ENCODE results near the gene KCNH8.

Gene KCNH8

GRCh38 chr3:19392150-19392549 lies 243.8 kb downstream of the KCNH8 start:
- DNase-seq = no peak

DNA sequence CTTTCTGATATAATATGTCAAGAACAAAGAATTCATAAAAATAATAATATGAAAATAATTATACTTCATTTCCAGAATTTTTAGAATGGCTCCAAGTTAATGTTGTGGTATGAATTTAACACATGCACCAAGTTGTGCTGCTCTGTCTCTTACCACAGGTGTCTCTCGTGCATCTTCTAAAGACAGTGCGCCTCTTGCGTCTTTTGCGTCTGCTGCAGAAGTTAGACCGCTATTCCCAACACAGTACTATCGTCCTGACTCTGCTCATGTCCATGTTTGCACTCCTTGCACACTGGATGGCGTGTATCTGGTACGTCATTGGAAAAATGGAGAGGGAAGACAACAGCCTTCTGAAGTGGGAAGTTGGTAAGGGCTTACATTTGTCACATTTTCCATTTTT lies 246.6 kb downstream of the KCNH8 start:
- DNase-seq = no peak

- no peak for DNase-seq
Observed at GRCh38 chr3:19396726-19397125, 248.4 kb downstream of the KCNH8 start.

GRCh38 chr3:19399356-19399755 lies 251.0 kb downstream of the KCNH8 start:
- no peak for DNase-seq

DNA sequence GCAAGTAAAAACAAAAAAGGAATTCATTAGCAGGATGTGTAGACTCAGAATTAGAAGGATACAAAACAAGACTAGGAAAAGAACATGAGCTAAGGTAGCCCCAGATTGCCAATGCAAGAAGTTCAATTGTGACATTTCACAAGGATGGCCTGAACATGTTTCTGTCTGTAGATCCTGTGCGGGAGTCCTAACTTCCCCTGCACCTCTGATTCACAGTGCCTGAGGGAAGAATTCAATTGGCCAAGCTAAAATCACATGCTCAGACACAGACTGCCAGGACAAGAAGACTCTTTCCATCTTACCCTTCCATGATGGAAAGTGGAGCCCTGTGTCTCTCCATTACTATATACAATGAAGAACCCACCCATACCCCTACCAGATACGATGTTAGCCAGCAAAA lies 251.5 kb downstream of the KCNH8 start:
- no peak for DNase-seq

GRCh38 chr3:19420159-19420558 lies 271.8 kb downstream of the KCNH8 start:
- no peak for DNase-seq

DNA sequence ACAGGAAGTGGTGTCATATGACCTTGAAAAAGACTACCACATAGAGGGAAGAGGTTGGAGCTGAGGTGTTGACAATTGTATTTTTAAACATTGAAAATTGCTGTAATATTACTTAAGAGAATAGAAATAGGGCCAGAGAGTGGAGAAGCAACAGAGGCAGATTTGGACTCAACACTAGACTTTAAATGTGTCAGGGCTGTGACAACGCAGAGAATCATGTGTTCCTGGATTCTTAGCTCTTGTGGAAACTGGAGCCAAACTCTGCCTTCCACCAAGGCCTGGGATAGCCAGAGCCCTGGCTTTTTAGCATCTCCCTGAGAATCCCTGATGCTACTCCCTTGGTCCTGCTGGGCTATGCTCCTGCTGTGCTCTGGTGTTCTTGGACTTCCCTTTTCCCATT lies 277.5 kb downstream of the KCNH8 start:
- no peak for DNase-seq

DNA sequence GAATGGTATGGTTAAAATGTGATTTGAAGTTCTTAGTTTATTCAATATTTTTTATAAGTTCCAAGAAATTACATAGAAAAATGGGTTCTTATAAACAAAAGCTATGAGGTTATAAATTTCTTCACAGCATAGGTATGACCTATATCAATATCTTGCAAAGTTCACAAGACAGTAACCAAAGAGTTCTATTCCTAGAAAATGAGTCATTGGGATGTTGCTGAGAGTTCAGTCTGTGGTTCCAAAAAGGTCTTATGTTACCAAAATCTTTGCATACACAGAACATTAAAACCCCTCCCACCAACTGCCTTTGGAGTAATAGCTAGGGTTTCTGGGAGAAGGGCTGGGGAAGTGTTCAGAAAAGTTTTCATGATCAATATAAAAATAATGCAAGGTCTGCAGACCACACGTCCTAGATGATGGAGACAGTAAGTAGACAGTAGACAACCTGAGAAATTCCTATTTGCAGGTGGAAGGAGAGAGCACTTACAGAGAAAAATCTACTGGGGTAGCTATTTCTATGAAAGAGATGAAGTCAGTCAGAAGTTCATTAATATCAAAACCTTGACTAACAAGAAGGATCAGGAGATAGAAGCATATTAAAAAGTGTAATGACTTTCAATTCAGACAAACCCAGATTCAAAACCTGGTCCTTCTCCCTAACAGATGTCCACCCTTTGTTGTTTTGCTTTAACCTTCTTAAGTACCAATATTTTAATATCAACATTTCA lies 279.3 kb downstream of the KCNH8 start:
- DNase-seq = no peak

DNA sequence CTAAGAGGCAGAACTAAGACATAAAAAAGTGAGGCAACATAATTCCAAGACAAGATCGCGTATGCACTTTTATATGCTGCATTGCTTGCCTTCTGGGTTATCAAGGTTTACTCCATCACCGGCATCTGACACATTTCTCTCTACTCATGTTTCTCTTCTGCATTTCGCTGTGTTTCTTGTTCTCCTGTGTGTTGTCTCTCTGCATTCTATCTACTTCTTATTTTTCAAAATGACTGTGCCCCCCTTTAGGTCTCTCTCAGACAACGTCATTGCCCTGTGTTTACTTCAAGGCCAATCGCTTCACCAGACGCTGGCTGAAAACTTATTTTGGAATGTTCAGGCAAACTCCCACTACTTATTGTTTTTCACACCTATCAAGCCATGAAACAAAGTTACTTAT lies 280.4 kb downstream of the KCNH8 start:
- DNase-seq = no peak

GRCh38 chr3:19432669-19433068 lies 284.4 kb downstream of the KCNH8 start:
- DNase-seq = no peak

DNA sequence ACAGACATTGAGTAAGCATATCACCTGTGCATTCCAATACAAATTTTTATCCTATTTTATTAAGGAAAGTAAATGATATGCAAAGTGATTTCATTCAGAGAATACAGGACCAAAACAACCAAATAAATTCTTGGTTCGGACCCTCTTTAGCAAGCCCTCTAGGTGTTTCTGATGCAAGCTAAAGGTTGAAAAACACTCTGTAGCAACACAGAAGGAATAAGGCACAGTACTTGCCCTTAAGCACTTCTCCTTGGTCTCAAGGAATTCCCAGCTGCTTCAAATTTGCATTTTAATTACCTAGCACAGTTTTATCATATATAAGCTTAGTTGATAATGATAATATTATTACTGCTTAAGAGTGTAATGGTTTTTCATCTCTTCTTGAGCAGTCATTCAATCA lies 288.4 kb downstream of the KCNH8 start:
- DNase-seq = no peak

- DNase-seq = no peak
Observed at GRCh38 chr3:19439944-19440343, 291.6 kb downstream of the KCNH8 start.

GRCh38 chr3:19446138-19446537 lies 297.8 kb downstream of the KCNH8 start:
- no peak for DNase-seq

DNA sequence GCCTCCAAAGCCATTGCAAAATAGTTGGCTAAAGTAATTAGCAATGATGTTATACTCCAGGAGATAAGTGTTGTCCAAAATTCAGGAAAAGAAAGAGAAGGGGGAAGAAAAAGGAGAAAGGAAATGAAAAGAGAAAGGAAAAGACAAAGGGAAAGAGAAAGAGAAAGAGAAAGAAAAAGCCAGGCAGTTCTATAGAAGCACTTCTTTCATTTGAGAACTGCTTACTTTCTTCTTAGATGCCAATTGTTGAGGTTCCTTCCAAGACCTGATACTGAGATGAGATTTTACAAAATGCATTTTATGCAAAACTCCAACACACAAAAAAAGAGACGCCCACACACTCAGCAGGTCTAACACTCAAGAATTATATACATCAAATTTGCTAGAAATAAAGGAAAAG lies 298.4 kb downstream of the KCNH8 start:
- DNase-seq = no peak

DNA sequence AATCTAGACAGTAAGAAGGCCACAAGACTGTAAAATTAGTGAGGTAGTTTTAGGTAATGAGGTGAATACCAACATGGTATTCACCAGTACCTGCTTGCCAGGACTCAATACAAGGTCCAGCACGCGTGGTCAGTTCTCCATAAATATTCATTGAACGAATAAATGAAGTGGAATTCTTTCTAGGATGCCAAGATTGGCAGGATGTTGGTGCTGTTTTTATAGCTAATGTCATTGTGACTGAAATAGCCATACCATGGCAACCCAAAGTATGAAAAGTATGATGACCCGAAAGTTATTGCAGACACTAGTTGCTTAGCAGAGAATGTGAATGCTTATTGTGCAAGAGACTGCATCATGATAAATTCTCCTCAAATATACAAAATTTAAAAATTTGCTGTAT lies 307.2 kb downstream of the KCNH8 start:
- DNase-seq = no peak

GRCh38 chr3:19456738-19457137 lies 308.4 kb downstream of the KCNH8 start:
- no peak for DNase-seq

GRCh38 chr3:19457449-19457848 lies 309.1 kb downstream of the KCNH8 start:
- no peak for DNase-seq

GRCh38 chr3:19467761-19468160 lies 319.5 kb downstream of the KCNH8 start:
- no peak for DNase-seq

DNA sequence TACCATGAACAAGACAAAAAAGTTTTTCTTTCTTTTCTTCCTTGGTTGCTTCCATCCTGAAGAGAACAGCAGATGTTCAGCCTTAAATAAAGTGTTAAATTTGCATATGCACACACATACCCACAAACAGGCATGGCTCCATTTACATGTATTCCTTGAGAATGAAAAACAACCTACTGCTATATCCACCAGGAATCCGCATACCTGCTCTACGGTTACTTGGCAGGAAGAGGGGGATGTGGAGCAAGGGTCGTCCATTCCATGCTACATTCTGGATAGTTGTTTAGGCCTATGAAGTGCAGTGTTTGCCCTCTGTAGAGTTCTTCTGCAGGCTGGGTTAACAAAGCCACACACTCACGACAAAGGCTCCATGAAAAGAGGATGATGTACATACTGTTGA lies 322.8 kb downstream of the KCNH8 start:
- no peak for DNase-seq

DNA sequence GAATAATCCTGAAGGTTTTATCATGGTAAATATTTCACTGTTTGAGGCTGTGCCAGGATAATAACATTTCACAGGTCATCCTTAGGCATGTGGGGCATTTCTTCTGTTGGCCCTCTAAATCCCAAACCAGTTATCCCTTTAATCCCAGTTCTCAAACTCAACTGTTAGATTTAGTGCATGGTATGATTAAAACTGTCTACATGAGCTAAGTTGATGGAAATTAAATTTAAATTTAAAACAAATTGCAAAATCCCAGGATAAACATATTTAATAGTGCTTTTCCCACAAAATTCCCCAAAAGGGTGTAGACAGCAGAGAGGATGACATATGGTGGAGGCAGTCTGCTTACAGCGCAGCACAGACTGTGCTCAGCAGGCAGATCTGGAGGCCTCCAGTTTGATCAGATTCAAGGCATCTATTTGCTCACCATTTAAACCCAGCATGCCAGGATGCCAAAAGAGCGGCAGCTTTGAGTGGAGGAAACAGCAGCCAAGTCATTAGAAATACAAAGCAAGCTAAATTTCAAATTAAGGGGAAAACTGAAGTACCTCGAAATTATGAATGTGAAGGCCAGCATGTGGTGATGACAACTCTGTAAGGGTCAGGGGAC lies 325.8 kb downstream of the KCNH8 start:
- no peak for DNase-seq

DNA sequence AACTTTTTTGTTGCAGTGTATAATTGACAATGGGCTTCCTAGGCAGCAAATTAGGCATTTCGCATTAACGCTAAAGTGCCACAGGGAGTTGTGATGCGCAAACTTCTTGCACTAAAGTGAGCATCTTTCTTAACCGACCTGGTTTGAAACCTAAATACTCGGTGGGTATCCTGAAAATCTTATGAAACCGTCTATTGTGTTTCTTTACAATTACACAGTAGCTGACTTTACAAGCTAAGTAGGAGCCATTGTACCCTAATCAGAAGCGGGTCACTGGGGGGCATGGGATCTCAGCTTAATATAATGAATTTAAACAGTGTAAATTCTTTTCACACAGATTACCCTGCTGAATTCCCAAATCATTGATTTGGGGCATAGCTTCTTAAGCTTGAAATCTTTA lies 328.0 kb downstream of the KCNH8 start:
- DNase-seq = no peak

GRCh38 chr3:19485267-19485666 lies 337.0 kb downstream of the KCNH8 start:
- DNase-seq = no peak

DNA sequence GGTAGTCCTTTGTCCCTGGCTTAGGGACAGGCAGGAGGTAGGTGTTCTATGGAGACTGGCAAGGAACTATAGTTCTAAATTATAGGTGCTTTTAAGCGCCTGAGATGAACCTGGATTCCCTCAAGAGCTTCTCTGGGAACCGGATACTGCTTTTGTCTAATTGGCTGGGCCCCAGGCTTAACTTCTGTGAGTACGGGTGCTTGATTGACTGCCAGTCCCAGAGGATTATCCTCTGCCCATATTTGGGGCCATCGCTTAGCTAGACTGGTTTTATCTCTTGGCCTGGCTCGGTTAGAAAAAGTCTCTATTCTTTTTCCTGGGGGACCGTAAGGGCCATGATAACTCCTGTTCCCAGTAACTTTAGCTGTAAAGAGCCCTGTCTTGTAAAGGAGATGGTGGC lies 339.1 kb downstream of the KCNH8 start:
- no peak for DNase-seq

DNA sequence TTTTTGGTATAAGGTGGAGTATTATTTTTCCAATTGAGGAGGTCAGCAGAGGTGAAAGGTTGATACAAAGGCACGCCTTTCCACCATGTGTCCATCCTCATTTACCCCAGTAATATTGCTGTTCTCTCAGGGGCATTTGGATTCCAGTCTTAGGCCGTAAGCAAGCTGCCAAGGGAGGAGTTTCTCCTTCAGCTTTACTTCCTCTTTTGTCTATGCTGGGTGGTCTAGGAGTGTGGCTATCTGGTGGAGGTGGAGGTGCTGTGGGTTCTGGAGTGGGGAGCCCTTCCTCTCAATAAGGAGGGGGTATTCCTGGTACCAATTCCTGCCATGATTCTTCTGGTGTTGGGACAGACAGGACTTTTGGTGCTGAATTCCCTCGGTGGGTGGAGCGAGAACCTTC lies 340.6 kb downstream of the KCNH8 start:
- no peak for DNase-seq

- DNase-seq = no peak
Observed at GRCh38 chr3:19489936-19490335, 341.6 kb downstream of the KCNH8 start.
